ENCODE measurements around the gene TFF3. TPM values are rescaled to one million over a fixed set of nuclear protein-coding genes. Genes with fewer than 3 reads are reported as not detected.

TFF3 gene
- total RNA-seq, 1 experiment from 2014 or later: not detected

GRCh38 chr21:42337830-42338728 is 22.9 kb upstream of the TFF3 start:
- Histone ChIP-seq H3K9me2 (ENCODE audit: insufficient read depth) (no peaks in the 10 kb centered on the region), H4K20me1 (ENCODE audit: insufficient read depth) (no peaks in the 10 kb centered on the region), H3K4me3 (no peak overlapping the region), H2AFZ (no peak overlapping the region), H3K36me3 (ENCODE audit: low read depth) (no peaks in the 10 kb centered on the region), H3K27ac (no peak overlapping the region), H3F3A (ENCODE audit: insufficient read depth, low read depth) (no peaks in the 10 kb centered on the region), H3K9me3 (ENCODE audit: insufficient read depth, low read depth) (no peaks in the 10 kb centered on the region), H3K27me3 (ENCODE audit: insufficient read depth, low read depth) (no peaks in the 10 kb centered on the region), H3K4me1 (replicated peaks; ENCODE audit: insufficient read depth) (no peaks in the 10 kb centered on the region), H3K4me2 (no peak overlapping the region), H3K79me2 (ENCODE audit: low read depth) (no peaks in the 10 kb centered on the region)
- no peak for TF ChIP-seq EZH2 (IDR thresholded peaks at IDR 0.05; ENCODE audit: low read depth)
- TF ChIP-seq CTCF (conservative IDR thresholded peaks at IDR 0.05): peak; percentile 60
- ChIA-PET CTCF (no interaction called here), POLR2A (ENCODE audit: unreplicated experiment) (no interaction called here)
- peak; percentile 45 to 56 for DNase-seq
- BruUV-seq (replicated peaks): no TSS peak
- intact Hi-C loops (cut with micrococcal nuclease; ENCODE audit: unreplicated experiment): loop anchor here (5.0 kb wide), 1 partner anchor 44 kb away; no protein-coding TSS in a partner anchor

- no peaks in the 10 kb centered on the region for H3K27me3 ChIP-seq (ENCODE audit: insufficient read depth, low read depth)
- no peaks in the 10 kb centered on the region for H3K36me3 ChIP-seq (ENCODE audit: low read depth)
- BruUV-seq (replicated peaks): no TSS peak
- H3K4me3 ChIP-seq: no peak overlapping the region
- no peak for TF ChIP-seq EZH2 (IDR thresholded peaks at IDR 0.05; ENCODE audit: low read depth)
- TF ChIP-seq CTCF (conservative IDR thresholded peaks at IDR 0.05): no peak
- H3K4me2 ChIP-seq: no peak overlapping the region
- no peaks in the 10 kb centered on the region for H3K4me1 ChIP-seq (replicated peaks; ENCODE audit: insufficient read depth)
- H2AFZ ChIP-seq: no peak overlapping the region
- POLR2A ChIA-PET (ENCODE audit: unreplicated experiment): no interaction called here
- intact Hi-C loops (cut with micrococcal nuclease; ENCODE audit: unreplicated experiment): loop anchor here (5.0 kb wide), 1 partner anchor 45 kb away; no protein-coding TSS in a partner anchor
- CTCF ChIA-PET: interaction anchor here (0.6 to 0.7 kb wide), 2 partner anchors 44 to 1084 kb away, joined by 3 to 5 read pairs; no protein-coding TSS in a partner anchor
- H3F3A ChIP-seq (ENCODE audit: insufficient read depth, low read depth): no peaks in the 10 kb centered on the region
- no peak overlapping the region for H3K27ac ChIP-seq
- no peaks in the 10 kb centered on the region for H3K9me2 ChIP-seq (ENCODE audit: insufficient read depth)
- no peaks in the 10 kb centered on the region for H3K79me2 ChIP-seq (ENCODE audit: low read depth)
- no peak for DNase-seq
- no peaks in the 10 kb centered on the region for H4K20me1 ChIP-seq (ENCODE audit: insufficient read depth)
- no peaks in the 10 kb centered on the region for H3K9me3 ChIP-seq (ENCODE audit: insufficient read depth, low read depth)
These were observed 22.1 kb upstream of the TFF3 start for GRCh38 chr21:42337276-42337675.

- ChIA-PET POLR2A (ENCODE audit: unreplicated experiment) (no interaction called here), CTCF (no interaction called here)
- Histone ChIP-seq H3K27me3 (ENCODE audit: insufficient read depth, low read depth) (no peaks in the 10 kb centered on the region), H2AFZ (no peak overlapping the region), H3K9me2 (ENCODE audit: insufficient read depth) (no peaks in the 10 kb centered on the region), H3K36me3 (ENCODE audit: low read depth) (no peaks in the 10 kb centered on the region), H3K9me3 (ENCODE audit: insufficient read depth, low read depth) (no peaks in the 10 kb centered on the region), H3K4me1 (replicated peaks; ENCODE audit: insufficient read depth) (no peaks in the 10 kb centered on the region), H3K79me2 (ENCODE audit: low read depth) (no peaks in the 10 kb centered on the region), H3F3A (ENCODE audit: insufficient read depth, low read depth) (no peaks in the 10 kb centered on the region), H4K20me1 (ENCODE audit: insufficient read depth) (no peaks in the 10 kb centered on the region), H3K27ac (no peak overlapping the region), H3K4me3 (no peak overlapping the region), H3K4me2 (no peak overlapping the region)
- no peak for DNase-seq
- BruUV-seq (replicated peaks): no TSS peak
- TF ChIP-seq CTCF (conservative IDR thresholded peaks at IDR 0.05) (no peak), EZH2 (IDR thresholded peaks at IDR 0.05; ENCODE audit: low read depth) (no peak)
- intact Hi-C loops (cut with micrococcal nuclease; ENCODE audit: unreplicated experiment): loop anchor here (5.0 kb wide), 1 partner anchor 46 kb away; no protein-coding TSS in a partner anchor
These were observed 20.8 kb upstream of the TFF3 start for GRCh38 chr21:42336054-42336453.
